ENCODE data around the gene MYO5B. TPM values are rescaled to one million over a fixed set of nuclear protein-coding genes. Genes with fewer than 3 reads are reported as not detected.

Gene MYO5B
- total RNA-seq, 1 experiment from 2014 or later = 32.1 TPM

GRCh38 chr18:50092245-50092805 lies 102.6 kb downstream of the MYO5B start:
- no peaks in the 10 kb centered on the region for H3K79me2 ChIP-seq (ENCODE audit: insufficient read depth, low read length)
- no peak overlapping the region for H3K4me2 ChIP-seq (ENCODE audit: low read length)
- no TSS peak for BruUV-seq (replicated peaks)
- RAD21 ChIA-PET (ENCODE audit: low non-redundant PET in 1 of 2, low total read pairs in 2 of 2, uncharacterized antibody in 2 of 2, unreplicated experiment in 2 of 2) = no interaction called here
- H3K36me3 ChIP-seq (ENCODE audit: control insufficient read depth in 1 of 2, insufficient read depth in 2 of 2, low read length in 2 of 2) = no peaks in the 10 kb centered on the region
- DNase-seq (ENCODE audit: low read depth, low spot score) (no peak), ATAC-seq (no peak)
- H3K9me3 ChIP-seq (ENCODE audit: control insufficient read depth in 1 of 2, insufficient read depth in 1 of 2, low read depth in 1 of 2, low read length in 2 of 2) = no peaks in the 10 kb centered on the region
- H4K20me1 ChIP-seq (ENCODE audit: insufficient read depth) = no peaks in the 10 kb centered on the region; the same call in 1 of the 2 replicates
- no peak overlapping the region for H3K27ac ChIP-seq (ENCODE audit: low read depth, low read length)
- POLR2A ChIA-PET = no interaction called here
- no peak overlapping the region for H2AFZ ChIP-seq (ENCODE audit: low read depth, low read length, poor library complexity, severe bottlenecking)
- H3K27me3 ChIP-seq (ENCODE audit: insufficient read depth, low read length) = no peaks in the 10 kb centered on the region
- intact Hi-C loops (cut with micrococcal nuclease) = no loop called here
- no peak overlapping the region for H3K9ac ChIP-seq (ENCODE audit: low read length)
- TF ChIP-seq FOSL1 (IDR thresholded peaks at IDR 0.05; ENCODE audit: low read depth) (no peak), REST (IDR thresholded peaks at IDR 0.05; ENCODE audit: low read depth) (no peak), CBX3 (IDR thresholded peaks at IDR 0.05; ENCODE audit: low read depth) (no peak), CTCF (IDR thresholded peaks at IDR 0.05 in 2 of 3, conservative IDR thresholded peaks at IDR 0.05 in 1 of 3; ENCODE audit: borderline replicate concordance in 1 of 3, insufficient read depth in 1 of 3, low read depth in 2 of 3, low read length in 2 of 3) (no peak), SRF (IDR thresholded peaks at IDR 0.05; ENCODE audit: low read depth) (no peak), MAX (IDR thresholded peaks at IDR 0.05) (no peak), EZH2 (IDR thresholded peaks at IDR 0.05) (no peak), YY1 (IDR thresholded peaks at IDR 0.05; ENCODE audit: extremely low read depth, insufficient replicate concordance, low read depth, low read length) (no peak), ATF3 (IDR thresholded peaks at IDR 0.05) (no peak), ELF1 (IDR thresholded peaks at IDR 0.05; ENCODE audit: borderline replicate concordance, low read depth) (no peak)
- no peak overlapping the region for H3K4me3 ChIP-seq (replicated peaks in 1 of 2; ENCODE audit: low read depth in 1 of 2, low read length in 2 of 2)
- no peaks in the 10 kb centered on the region for H3K9me2 ChIP-seq (ENCODE audit: insufficient read depth)
- H3K4me1 ChIP-seq (ENCODE audit: control insufficient read depth in 1 of 2, insufficient read depth in 2 of 2, low read length in 2 of 2) = peaks cover 0 to 19% of the 10 kb centered on the region in 2 experiments; a peak in 1 of 4 replicates
- CTCF ChIA-PET = no interaction called here
